Activated naive CD4-positive, alpha-beta T cell treated with anti-CD3 and anti-CD28 coated beads, Interleukin-2, amount 50 U/mL, for 16 hours (primary cell): ENCODE data around the gene LRRC7.
"Not testable (repeated sequence)": the region's sequence is repeated elsewhere in the genome, so short reads cannot be mapped to it uniquely, and the experiment has no call there.

Source experiments
- DNase-seq: peaks from one replicate; pipeline ENCODE4 v3.0.0-alpha.2; 2020

The LRRC7 gene

DNA sequence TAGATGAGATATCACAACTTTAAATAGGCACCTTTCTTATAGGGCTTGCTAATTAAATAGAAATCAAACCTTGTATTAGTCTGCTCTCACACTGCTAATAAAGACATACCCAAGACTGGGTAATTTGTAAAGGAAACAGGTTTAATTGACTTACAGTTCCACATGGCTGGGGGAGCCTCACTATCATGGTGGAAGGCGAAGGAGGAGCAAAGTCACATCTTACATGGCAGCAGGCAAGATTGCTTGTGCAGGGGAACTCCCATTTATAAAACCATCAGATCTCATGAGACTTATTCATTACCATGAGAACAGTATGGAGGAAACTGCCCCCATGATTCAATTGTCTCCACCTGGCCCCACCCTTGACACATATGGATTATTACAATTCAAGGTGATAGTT lies 477.9 kb downstream of the LRRC7 start:
- not testable (repeated sequence) for DNase-seq

DNA sequence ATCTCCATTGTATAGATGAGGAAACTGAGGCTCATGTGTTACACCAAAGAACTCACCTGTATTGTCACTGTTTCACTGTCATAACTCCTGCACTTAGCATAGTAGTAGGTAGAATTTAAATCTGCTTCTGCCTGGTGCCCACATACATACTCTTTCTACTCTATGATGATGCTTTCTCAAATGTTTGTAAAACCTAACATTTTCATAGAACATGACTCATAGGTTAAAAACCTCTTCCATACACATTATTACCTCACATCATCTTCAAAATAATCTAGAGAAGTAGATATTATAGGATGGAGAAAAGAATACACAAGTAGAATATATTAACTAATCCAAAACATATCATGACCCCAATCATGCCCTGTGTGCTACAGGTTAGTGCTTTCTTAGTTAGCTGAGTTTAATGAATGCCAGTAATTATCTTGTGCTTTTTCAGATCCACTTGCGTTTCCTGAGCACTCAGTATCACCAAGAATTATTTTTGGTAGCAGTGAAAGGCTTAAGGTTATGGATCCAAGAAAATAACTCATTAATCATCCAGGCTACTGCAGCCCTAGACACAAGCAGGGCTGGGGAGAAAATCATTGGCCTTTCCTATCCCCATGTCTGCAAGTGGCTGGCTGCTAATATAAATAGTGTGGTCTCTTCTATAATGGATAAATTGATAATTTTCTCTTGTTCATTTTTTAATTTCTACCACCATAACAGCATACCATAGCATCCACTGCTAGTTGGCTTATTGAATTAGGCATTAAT lies 480.8 kb downstream of the LRRC7 start:
- no peak for DNase-seq

- DNase-seq = no peak
Measured at GRCh38 chr1:70051926-70052325, 484.2 kb downstream of the LRRC7 start.

- DNase-seq = no peak
Measured at GRCh38 chr1:70057500-70057899, 489.8 kb downstream of the LRRC7 start.

- DNase-seq = no peak
Measured at GRCh38 chr1:70061231-70061630, 493.5 kb downstream of the LRRC7 start.

- DNase-seq = no peak
Measured at GRCh38 chr1:70063861-70064260, 496.1 kb downstream of the LRRC7 start.

GRCh38 chr1:70066711-70067110 lies 499.0 kb downstream of the LRRC7 start:
- DNase-seq = no peak

DNA sequence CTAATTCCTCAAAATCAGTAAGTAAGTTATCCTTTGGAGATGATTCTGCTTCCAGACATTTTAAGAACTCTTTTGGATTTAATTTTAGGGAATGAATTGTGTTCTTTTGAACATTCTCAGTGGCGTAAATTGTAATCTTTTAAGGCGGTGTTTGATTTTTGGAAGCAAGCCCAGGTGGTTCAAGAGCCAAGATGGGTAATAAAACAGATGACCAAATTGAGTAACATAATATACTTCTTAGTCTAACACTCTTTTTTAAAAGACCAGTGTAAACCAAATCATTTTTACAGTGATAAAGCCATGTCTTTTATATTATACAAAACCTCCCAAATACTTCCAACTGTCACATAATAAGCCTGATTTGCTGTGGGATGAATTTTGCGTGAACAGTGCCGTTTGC lies 503.9 kb downstream of the LRRC7 start:
- no peak for DNase-seq

- DNase-seq = no peak
Measured at GRCh38 chr1:70072231-70072751, 504.6 kb downstream of the LRRC7 start.

DNA sequence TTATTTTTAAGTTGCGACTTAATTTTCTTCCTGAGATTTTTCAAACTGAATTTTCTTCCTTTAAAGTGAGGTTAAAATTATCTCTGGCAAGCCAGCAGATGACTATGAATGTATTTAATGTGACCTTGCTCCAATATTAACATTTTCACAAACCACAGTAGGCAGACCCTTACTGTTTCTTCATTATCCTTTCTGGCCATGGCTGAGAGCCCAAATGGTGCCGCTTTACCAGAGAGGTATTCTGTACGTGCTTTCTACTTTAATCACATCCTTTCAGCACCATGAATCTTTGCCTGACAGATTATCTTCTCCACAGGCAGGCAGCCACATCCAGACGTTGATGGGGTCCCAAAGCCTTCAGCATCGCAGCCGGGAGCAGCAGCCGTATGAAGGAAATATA lies 508.0 kb downstream of the LRRC7 start:
- no peak for DNase-seq

DNA sequence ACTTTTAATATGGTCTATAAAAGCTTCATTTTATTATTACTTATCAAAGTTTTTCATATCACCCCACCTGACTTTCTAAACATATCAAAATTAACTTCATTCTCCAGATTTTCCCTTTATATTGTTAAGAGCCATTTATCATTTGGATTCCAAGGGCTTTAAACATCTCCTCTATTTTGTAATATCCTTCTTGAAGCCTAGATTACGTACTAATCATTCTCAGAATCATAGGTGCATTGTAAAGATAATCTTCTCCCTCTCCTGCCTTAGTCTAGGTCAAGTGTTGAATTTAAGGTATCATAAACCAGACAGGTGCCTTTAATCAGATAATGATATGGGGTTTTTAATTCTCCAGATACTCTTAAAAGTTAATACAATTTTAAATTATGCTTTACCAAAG lies 509.3 kb downstream of the LRRC7 start:
- DNase-seq = no peak

GRCh38 chr1:70079546-70079945 lies 511.8 kb downstream of the LRRC7 start:
- DNase-seq = no peak

GRCh38 chr1:70083519-70083918 lies 515.8 kb downstream of the LRRC7 start:
- no peak for DNase-seq

DNA sequence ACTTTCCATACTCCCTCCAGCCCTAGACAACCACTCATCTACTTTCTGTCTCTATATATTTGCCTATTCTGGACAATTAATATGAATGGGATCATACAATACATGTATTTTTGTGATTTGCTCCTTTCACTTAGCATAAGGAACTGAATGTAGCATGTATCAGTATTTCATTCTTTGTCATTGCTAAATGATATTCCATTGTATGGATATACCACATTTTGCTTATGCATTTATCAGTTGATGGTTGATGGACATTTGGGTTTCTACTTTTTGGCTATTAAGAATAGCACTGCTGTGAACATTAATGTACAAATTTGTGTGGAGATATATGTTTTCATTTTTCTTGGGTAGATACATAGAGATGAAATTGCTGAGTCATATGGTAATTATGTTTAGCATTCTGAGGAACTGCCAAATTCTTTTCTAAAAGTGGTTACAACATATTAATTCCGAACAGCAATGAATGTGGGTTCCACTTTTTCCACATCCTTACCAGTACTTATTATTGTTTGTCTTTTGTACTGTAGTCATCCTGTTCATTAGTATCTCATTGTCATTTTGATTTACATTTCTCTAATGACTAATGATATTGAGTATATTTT lies 516.7 kb downstream of the LRRC7 start:
- no peak for DNase-seq

GRCh38 chr1:70085521-70085920 lies 517.8 kb downstream of the LRRC7 start:
- no peak for DNase-seq

- no peak for DNase-seq
Measured at GRCh38 chr1:70086897-70087296, 519.2 kb downstream of the LRRC7 start.

- DNase-seq = no peak
Measured at GRCh38 chr1:70090141-70090540, 522.4 kb downstream of the LRRC7 start.

DNA sequence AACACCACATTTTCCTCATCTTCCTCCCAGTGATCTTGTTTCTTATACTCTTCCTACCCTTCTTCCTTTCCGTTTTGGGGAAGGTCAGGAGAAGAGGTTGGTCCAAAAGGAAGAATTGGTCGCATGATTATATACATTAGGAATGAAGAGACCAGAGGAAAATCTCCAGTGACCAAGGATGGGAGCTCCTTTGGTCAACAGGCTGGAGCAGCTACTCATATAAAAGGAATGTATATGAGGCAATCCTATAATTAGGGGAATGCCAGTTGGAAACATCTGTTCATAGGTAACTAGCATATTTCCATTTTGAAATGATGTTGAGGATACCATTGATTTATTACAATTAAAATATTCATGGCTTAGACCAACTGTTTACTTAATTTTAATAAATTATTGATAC lies 523.2 kb downstream of the LRRC7 start:
- no peak for DNase-seq

GRCh38 chr1:70091811-70092210 lies 524.1 kb downstream of the LRRC7 start:
- DNase-seq = no peak

DNA sequence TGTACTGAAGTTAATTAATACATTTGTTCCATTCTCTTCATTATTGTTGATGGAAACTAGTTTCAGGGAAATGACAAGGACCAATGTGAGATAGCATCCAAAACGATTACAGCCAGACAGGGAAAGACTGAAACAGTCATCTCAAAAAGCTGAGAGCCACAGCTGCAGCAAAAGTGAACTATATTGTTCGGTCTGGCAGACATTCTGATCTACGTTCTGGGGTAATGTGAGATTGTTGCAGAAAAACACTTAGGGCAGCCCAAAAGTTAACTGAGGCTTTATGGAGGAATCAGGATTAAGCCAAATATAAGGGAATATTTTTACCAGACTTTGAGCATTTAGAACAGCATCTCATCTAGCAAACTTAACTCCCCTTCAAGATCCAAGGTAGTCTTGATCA lies 524.8 kb downstream of the LRRC7 start:
- no peak for DNase-seq

- no peak for DNase-seq
Measured at GRCh38 chr1:70093250-70093975, 525.7 kb downstream of the LRRC7 start.

GRCh38 chr1:70101231-70101630 lies 533.5 kb downstream of the LRRC7 start:
- no peak for DNase-seq

- DNase-seq = no peak
Measured at GRCh38 chr1:70101774-70102173, 534.1 kb downstream of the LRRC7 start.

DNA sequence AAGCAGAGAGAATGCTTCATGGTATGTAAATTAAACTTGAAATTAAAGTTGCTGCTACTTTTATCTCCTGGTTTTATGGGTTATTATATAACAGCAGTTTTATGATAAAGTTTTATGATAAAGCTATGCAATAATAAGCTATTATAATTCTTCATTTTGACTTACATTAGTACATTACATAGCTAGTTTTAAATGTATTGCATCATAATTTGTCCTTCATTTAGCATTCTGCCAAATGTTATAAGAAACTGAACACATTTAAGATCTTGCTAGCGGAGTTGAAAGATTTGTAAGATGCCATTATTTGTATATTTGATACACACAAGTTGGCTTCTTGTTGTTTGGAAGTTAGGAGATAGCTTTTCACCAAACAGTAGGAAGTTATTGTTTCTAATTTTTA lies 536.0 kb downstream of the LRRC7 start:
- DNase-seq = no peak
